Kidney capillary endothelial cell (primary cell): ENCODE results near the gene TLE5.
"Not testable (repeated sequence)": the region's sequence is repeated elsewhere in the genome, so short reads cannot be mapped to it uniquely, and the experiment has no call there.

ENCODE experiments used
- DNase-seq: peaks from one replicate; pipeline ENCODE4 v3.0.0-alpha.2; 2018; ENCODE audit warnings: low spot score

The TLE5 gene

GRCh38 chr19:3096267-3096901, 34.1 kb upstream of the TLE5 start:
- no peak for DNase-seq

- no peak for DNase-seq
Observed at GRCh38 chr19:3095441-3096191, 33.3 kb upstream of the TLE5 start.

GRCh38 chr19:3094601-3095440, 32.5 kb upstream of the TLE5 start:
- no peak for DNase-seq

DNA sequence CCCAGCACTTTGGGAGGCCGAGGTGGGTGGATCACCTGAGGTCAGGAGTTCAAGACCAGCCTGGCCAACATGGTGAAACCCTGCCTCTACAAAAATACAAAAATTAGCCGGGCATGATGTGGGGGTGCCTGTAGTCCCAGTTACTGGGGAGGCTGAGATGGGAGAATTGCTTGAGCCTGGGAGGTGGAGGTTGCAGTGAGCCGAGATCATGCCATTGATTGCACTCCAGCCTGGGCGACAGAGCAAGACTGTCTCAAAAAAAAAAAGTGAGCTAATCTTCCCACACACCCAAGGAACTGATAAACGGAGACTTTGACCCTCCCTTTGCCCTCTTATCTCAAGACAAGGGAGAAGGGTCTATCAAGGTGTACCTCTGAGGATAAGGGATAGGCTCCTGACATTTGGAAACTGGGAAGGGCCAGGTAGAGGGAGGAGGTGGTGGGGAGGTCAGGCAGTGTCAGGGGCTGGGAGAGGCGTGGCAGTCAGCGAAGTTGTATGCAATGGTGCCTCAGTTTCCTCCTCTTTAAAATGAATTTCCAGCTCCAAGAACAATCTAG, 27.1 kb upstream of the TLE5 start:
- not testable (repeated sequence) for DNase-seq

DNA sequence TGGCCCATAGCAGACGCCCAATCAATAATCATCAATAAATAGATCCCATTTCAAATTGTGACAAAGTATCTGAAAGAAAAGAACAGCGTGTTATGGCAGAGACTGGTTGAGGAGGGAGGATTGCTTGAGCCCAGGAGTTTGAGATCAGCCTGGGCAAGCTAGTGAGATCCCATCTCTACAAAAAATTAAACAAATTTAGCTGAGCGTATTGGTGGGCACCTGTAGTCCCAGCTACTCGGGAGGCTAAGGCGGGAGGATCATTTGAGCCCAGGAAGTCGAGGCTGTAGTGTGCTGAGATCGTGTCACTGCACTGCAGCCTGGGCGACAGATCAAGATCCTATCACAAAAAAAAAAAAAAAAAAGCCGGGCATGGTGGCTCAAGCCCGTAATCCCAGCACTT, 25.5 kb upstream of the TLE5 start:
- no peak for DNase-seq

- no peak for DNase-seq
Observed at GRCh38 chr19:3084943-3085342, 22.6 kb upstream of the TLE5 start.

DNA sequence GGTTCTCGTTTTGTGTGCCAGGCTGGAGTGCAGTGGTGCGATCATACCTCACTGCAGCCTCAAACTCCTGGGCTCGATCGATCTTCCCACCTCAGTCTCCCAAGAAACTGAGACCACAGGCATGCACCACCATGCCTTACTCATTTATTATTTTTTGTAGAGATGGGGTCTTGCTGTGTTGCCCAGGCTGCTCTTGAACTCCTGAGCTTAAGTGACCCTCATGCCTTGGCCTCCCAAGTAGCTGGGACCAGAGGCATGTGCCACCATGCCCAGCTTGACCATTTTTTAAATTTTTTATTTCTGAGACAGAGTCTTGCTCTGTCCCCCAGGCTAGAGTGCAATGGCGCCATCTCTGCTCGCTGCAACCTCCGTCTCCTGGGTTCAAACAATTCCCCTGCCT, 21.7 kb upstream of the TLE5 start:
- DNase-seq = no peak

DNA sequence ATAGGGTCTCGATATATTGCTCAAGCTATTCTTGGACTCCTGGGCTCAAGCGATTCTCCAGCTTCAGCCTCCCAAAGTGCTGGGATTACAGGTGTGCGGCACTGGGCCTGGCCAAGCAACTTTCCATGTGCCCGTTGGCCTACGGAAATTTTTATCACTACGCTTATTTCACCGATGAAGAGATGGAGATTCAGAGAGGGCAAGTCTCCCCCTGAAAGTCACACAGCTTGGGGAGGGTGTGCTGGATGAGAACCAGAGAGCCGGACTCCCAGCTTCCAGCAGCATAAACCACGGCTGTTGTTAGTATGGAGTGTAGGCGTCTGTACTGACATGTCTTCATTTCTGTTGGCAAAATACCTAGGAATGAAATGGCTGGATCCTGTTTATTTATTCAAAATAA, 20.0 kb upstream of the TLE5 start:
- no peak for DNase-seq

DNA sequence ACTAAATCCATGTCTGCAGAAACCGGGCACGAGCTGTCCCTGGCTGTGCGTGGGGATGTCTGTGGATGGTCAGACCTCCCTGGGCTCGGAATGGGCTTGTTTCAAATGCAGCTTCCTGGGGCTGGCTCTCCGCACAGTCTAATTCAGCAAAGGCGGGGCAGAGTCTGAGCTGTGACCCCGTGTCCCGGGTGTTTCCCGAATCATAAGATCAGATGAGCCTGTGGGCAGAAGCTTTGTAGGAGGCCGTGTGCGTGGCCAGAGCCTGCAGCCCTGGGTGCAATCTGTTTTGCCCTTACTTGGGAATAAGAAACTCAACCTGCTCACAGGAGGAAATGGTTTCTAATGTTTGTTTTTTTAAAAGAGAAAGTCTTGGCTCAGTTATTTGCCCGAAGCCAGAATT, 18.0 kb upstream of the TLE5 start:
- DNase-seq = no peak

- DNase-seq = no peak
Observed at GRCh38 chr19:3079578-3079977, 17.3 kb upstream of the TLE5 start.

DNA sequence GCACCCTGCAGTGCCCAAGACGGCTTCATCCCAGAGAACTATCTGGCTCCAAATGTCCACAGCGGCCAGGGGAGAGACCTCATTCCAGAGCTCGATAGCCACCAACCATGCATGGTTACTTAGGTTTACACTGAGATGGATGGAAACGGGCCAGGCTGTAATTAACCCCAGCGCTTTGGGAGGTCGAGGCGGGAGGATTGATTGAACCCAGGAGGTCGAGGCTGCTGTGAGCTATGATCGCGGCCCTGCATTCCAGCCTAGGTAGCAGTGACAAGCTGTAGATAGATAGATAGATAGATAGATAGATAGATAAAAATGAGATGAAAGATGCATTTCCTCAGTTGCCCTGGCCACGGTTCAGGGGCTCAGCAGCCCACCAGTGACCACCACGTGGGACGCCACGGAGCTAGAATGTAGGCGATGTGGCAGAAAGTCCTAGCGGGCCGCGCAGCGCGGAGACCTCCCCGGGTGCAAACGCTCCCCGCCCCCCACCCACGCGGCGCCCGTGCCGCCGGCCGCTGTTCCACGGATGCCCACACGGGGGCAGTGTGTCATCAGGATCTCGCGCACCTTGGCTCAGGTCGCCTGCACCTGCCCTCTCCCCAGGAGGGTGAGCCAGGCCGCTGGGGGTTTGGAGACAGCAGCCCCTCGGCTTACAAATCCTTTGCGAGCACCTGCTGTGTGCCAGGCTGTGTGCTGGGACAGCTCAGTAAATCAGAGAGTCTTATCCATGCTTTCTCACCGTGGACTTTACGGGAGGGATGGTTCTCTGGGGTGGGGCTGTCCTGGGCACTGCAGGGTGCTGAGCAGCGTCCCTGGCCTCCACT, 13.5 kb upstream of the TLE5 start:
- DNase-seq = no peak

DNA sequence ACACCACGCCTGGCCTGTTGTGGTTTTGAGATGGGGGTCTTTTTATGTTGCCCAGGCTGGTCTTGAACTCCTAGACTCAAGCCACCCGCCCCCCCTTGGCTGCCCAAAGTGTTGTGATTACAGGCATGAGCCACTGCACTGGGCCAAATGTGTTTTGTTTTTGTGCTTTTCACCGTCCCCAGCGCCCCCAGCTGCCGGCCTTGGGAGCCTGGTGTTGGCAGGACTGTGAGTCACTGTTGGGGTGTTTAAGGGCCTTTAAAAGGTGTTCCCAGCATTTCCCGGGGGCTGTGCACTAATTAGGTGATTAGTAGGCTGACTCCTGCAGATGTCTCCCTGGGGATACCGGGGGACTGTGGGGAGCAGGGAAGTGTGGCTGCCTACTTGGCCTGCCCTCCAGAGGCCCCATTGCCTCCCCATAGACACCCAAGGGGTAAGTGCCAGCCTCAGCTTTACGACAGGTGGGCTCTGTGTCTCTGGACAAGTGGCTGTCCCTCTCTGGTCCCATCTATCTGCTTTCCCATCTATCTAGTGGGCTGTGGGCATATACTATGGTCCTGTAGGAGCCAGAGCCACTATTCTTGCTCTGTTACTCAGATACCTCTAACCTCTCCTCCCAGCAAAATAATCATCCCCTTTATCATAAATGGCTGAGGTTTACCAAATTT, 11.8 kb upstream of the TLE5 start:
- DNase-seq = no peak

DNA sequence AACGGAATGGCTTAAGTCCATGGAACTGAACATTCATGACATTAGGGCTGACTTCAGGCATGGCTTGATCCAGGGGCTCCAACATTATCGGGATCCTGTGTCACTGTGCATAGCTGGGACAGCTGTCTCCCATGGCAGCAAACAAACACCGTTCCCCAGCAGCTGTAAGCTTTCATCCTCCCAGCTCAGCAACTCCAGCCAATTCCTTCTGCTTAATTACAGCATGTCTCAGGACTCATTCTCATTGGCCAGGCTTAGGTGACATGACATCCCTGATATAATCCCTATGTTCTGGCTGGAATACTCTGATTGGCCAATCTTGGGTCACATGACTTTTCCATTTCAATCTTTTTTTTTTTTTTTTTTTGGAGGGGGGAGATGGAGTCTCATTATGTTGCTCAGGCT, 10.9 kb upstream of the TLE5 start:
- DNase-seq = no peak

DNA sequence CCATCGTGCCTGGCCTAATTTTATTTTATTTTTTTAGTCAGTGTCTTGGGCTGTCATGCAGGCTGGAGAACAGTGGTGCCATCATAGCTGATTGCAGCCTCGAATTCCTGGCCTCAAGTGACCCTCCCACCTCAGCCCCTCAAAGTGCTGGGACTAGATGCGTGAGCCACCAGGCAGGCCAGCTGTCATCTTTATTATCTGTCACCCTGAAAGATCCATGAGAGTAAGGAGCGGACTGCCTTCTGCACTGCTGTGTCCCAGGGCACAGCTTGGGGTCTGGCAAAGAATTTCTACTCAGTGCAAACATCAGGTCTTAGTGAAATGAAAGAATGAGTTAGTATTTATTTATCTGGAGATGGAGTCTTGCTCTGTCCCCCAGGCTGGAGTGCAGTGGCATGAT, 9.5 kb upstream of the TLE5 start:
- no peak for DNase-seq

GRCh38 chr19:3068071-3068470, 5.8 kb upstream of the TLE5 start:
- DNase-seq = peak; percentile 52

DNA sequence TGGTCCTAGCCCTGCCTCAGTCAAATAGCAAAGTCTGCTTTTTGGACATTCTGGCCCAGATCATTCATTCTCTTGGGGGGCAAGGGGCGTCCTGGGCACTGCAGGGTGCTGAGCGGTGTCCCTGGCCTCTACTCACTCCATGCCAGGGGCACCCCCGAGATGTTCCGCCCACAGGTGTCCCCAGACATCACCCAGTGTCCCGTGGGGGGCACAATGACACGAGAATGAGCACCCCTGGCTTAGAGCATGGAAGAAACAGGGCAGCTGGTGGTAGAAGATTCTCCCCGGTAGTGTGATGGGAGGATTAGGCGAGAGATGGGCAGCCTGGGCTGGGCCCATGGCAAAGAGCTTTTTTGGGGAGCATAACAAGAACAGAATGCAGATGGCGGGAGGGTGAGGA, 5.3 kb upstream of the TLE5 start:
- no peak for DNase-seq

DNA sequence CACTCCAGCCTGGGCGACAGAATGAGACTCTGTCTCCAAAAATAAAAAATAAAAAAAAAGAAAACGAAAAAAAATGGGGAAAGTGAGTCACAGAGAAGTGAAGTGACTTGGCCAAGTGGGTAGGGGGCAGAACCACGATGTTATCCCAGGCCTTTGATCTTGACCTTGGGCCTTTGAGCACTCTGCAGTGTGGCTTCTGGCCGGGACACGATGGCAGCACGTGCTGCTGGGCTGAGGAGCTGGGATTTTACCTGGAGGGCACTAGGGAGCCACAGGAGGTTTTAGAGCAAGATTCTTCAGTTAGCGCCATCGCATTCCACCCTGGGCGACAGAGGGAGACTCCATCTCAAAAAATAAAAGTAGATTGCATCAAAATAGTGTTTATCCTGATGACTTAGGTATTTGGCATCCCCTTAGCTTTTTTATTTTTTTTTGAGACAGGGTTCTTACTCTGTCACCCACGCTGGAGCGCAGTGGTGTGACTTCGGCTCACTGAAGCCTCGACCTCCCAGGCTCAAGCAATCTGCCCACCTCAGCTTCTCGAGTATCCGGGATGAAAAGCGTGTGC, 4.3 kb upstream of the TLE5 start:
- no peak for DNase-seq

GRCh38 chr19:3065675-3066357, 3.5 kb upstream of the TLE5 start:
- DNase-seq = no peak

- no peak for DNase-seq
Observed at GRCh38 chr19:3064011-3064330, 1.7 kb upstream of the TLE5 start.
